GM12891 (cell line): ENCODE data around the gene ARHGAP6.

Experiments
- DNase-seq: peaks from one replicate; pipeline ENCODE4 v3.0.0; 2011; ENCODE audit warnings: low spot score; ENCODE audit not compliant: insufficient read length
- FAIRE-seq: peaks from 2 replicates; lab custom pipeline; 2011; peaks lifted over from hg19 to GRCh38; lab: Jason Lieb, UNC
- PAX5 ChIP-seq: IDR thresholded peaks from 2 replicates; pipeline ENCODE4 v1.6.1; 2011; ENCODE audit warnings: low read length, moderate library complexity, mild to moderate bottlenecking; ENCODE audit not compliant: insufficient read depth, severe bottlenecking
- POLR2A ChIP-seq: IDR thresholded peaks from 2 replicates; pipeline ENCODE4 v1.6.1; 2011; ENCODE audit warnings: low read depth, low read length, control low read depth
- POLR2AphosphoS5 ChIP-seq: IDR thresholded peaks from 2 replicates; pipeline ENCODE4 v1.6.1; 2011; ENCODE audit warnings: low read depth, low read length, control low read depth
- POU2F2 ChIP-seq: IDR thresholded peaks from 2 replicates; pipeline ENCODE4 v1.6.1; 2011; ENCODE audit warnings: low read depth, mild to moderate bottlenecking, control low read depth, low read length, moderate library complexity
- SPI1 ChIP-seq: IDR thresholded peaks from 2 replicates; pipeline ENCODE4 v1.6.1; 2011; ENCODE audit warnings: low read depth, low read length, control low read depth
- TAF1 ChIP-seq: IDR thresholded peaks from 2 replicates; pipeline ENCODE4 v1.6.1; 2011; ENCODE audit warnings: low read depth, low read length, control low read depth

The ARHGAP6 gene

GRCh38 chrX:11100281-11101035 lies 565.3 kb downstream of the ARHGAP6 start:
- no peak for DNase-seq
- TF ChIP-seq PAX5 (no peak), POU2F2 (no peak), POLR2AphosphoS5 (no peak), TAF1 (no peak), SPI1 (no peak), POLR2A (no peak)
- FAIRE-seq: peak; percentile 31

GRCh38 chrX:11099465-11099864 lies 566.3 kb downstream of the ARHGAP6 start:
- no peak for DNase-seq
- FAIRE-seq: no peak
- TF ChIP-seq SPI1 (no peak), TAF1 (no peak), POU2F2 (no peak), POLR2A (no peak), POLR2AphosphoS5 (no peak), PAX5 (no peak)

GRCh38 chrX:11097933-11098332 lies 567.8 kb downstream of the ARHGAP6 start:
- DNase-seq: no peak
- TF ChIP-seq SPI1 (no peak), TAF1 (no peak), POLR2AphosphoS5 (no peak), POU2F2 (no peak), PAX5 (no peak), POLR2A (no peak)
- FAIRE-seq: peak; percentile 16

DNA sequence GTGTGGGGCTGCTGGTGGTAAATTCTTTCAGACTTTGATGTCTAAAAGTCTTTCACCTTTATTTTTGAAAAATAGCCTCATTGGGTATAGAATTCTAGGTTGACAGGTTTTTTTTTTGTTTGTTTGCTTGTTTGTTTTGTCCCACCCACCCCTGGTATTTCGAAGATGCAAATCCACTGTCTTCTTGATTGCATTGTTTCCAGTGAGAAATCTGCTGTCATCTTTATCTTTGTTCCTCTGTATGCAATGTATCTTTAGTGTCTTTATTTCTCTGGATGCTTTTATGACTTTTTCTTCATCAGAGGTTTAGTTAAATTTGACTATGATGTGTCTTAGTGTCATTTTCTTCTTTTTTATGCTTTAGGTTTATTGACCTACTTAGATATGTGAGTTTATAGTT lies 575.9 kb downstream of the ARHGAP6 start:
- DNase-seq (no peak), FAIRE-seq (no peak)
- TF ChIP-seq SPI1 (no peak), POLR2A (no peak), TAF1 (no peak), PAX5 (no peak), POLR2AphosphoS5 (no peak), POU2F2 (no peak)
